Thyroid gland (tissue), 4 donors: Measurements from ENCODE around the gene PAAF1. TPM values are rescaled to one million over a fixed set of nuclear protein-coding genes. Genes with fewer than 3 reads are reported as not detected.

Experiments used
- DNase-seq, 2 donors: peaks; one replicate each; pipeline ENCODE4 v3.0.0-alpha.2; 2019
- H3K27ac ChIP-seq, 3 donors: fragments of 200-600 bp; sonication (generic); 1 replicate in 2 of 3; 2 replicates in 1 of 3; pipeline ENCODE4 v1.5.1; 2016 to 2019; ENCODE audit warnings: mild to moderate bottlenecking in 1 of 3, moderate library complexity in 1 of 3
- H3K27me3 ChIP-seq: fragments of 200-600 bp; sonication (generic); one replicate; pipeline ENCODE4 v1.5.1; 2019
- H3K36me3 ChIP-seq, 2 donors: fragments of 200-600 bp; sonication (generic); one replicate each; pipeline ENCODE4 v1.5.1; 2016 to 2019
- H3K4me1 ChIP-seq, 2 donors: fragments of 200-600 bp; sonication (generic); one replicate each; pipeline ENCODE4 v1.5.1; 2017 to 2019
- H3K4me3 ChIP-seq, 3 donors: fragments of 200-600 bp; sonication (generic); replicated peaks in 1 of 3; 1 replicate in 2 of 3; 2 replicates in 1 of 3; pipeline ENCODE4 v1.5.1; 2016; ENCODE audit warnings: mild to moderate bottlenecking in 1 of 3
- H3K9me3 ChIP-seq: fragments of 200-600 bp; sonication (generic); one replicate; pipeline ENCODE4 v1.5.1; 2017
- CTCF ChIP-seq, 6 experiments: fragments of 200-600 bp in 3 of 6; fragments of 450-650 bp in 3 of 6; sonication (generic) in 3 of 6; IDR thresholded peaks; one replicate each; pipeline ENCODE4 v1.5.1; 2016 to 2019; ENCODE audit warnings: antibody characterized with exemption in 6 of 6, mild to moderate bottlenecking in 2 of 6, inconsistent platforms in 1 of 6, moderate library complexity in 1 of 6
- POLR2A ChIP-seq, 2 donors: fragments of 450-650 bp; IDR thresholded peaks; one replicate each; pipeline ENCODE4 v1.6.1; 2017; ENCODE audit warnings: antibody characterized with exemption in 2 of 2, mild to moderate bottlenecking in 2 of 2, moderate library complexity in 1 of 2
- WGBS, 2 donors: methylation state at CpG; one replicate each; pipeline ENCODE4 v1.1.5; 2017; 5-methylcytosine and 5-hydroxymethylcytosine counted together
- intact Hi-C: fragments of 100-400 bp; cut with DNase I; formaldehyde crosslinking; loops from one replicate; pipeline ENCODE4 v1.15.1; 2023
- total RNA-seq, 4 donors: library from RNA; depleted of rRNA; stranded (reverse); fragments of >200 nt; gene quantifications; one replicate each; pipeline ENCODE4 v1.2.3, GENCODE V29; 2016

Gene PAAF1
- total RNA-seq, 4 donors from 2014 or later: 10.0 to 23.3 (median 15.9) TPM

GRCh38 chr11:73913472-73913871 is 36.7 kb downstream of the PAAF1 start:
- intact Hi-C loops: no loop called here
- H3K36me3 ChIP-seq: peaks cover under 1 to 35% of the 10 kb centered on the region in 2 donors
- no peak overlapping the region for H3K27ac ChIP-seq

GRCh38 chr11:73914284-73914683 is 37.5 kb downstream of the PAAF1 start:
- 92 to 94% methylated on average over 4 of the region's 4 CpGs for WGBS, 2 donors
- no peaks in the 10 kb centered on the region for H3K4me1 ChIP-seq

More at GRCh38 chr11:73913472-73913871, 36.7 kb downstream of the PAAF1 start:
- H3K27me3 ChIP-seq: no peaks in the 10 kb centered on the region
- TF ChIP-seq POLR2A (IDR thresholded peaks at IDR 0.05) (no peak), CTCF (IDR thresholded peaks at IDR 0.05) (no peak)
- no peaks in the 10 kb centered on the region for H3K4me1 ChIP-seq
- no peak for DNase-seq
- H3K9me3 ChIP-seq: no peaks in the 10 kb centered on the region
- no peak overlapping the region for H3K4me3 ChIP-seq

GRCh38 chr11:73916435-73916834 is 39.6 kb downstream of the PAAF1 start:
- Histone ChIP-seq H3K27me3 (no peaks in the 10 kb centered on the region), H3K27ac (no peak overlapping the region), H3K4me1 (no peaks in the 10 kb centered on the region), H3K4me3 (no peak overlapping the region), H3K9me3 (no peaks in the 10 kb centered on the region), H3K36me3 (peaks cover 10 to 51% of the 10 kb centered on the region in 2 donors)
- TF ChIP-seq POLR2A (IDR thresholded peaks at IDR 0.05) (no peak), CTCF (IDR thresholded peaks at IDR 0.05) (no peak)
- no peak for DNase-seq
- 86 to 91% methylated on average over 1 of the region's 1 CpG for WGBS, 2 donors
- intact Hi-C loops: no loop called here

More at GRCh38 chr11:73914284-73914683, 37.5 kb downstream of the PAAF1 start:
- Histone ChIP-seq H3K27me3 (no peaks in the 10 kb centered on the region), H3K9me3 (no peaks in the 10 kb centered on the region), H3K4me3 (no peak overlapping the region), H3K36me3 (peaks cover 9 to 41% of the 10 kb centered on the region in 2 donors), H3K27ac (no peak overlapping the region)
- no peak for DNase-seq
- TF ChIP-seq POLR2A (IDR thresholded peaks at IDR 0.05) (no peak), CTCF (IDR thresholded peaks at IDR 0.05) (no peak)
- intact Hi-C loops: no loop called here

- Histone ChIP-seq H3K36me3 (peaks cover 18 to 34% of the 10 kb centered on the region in 2 donors), H3K4me1 (no peaks in the 10 kb centered on the region), H3K4me3 (no peak overlapping the region), H3K9me3 (no peaks in the 10 kb centered on the region), H3K27me3 (no peaks in the 10 kb centered on the region), H3K27ac (no peak overlapping the region)
- 98% methylated on average over 4 of the region's 4 CpGs for WGBS, 2 donors
- TF ChIP-seq POLR2A (IDR thresholded peaks at IDR 0.05): no peak
- intact Hi-C loops: no loop called here
- DNase-seq: no peak
Observed at GRCh38 chr11:73921180-73921579, 44.4 kb downstream of the PAAF1 start.

GRCh38 chr11:73929388-73929787 is 52.6 kb downstream of the PAAF1 start:
- no peak for DNase-seq
- Histone ChIP-seq H3K9me3 (no peaks in the 10 kb centered on the region), H3K27me3 (no peaks in the 10 kb centered on the region), H3K4me1 (no peaks in the 10 kb centered on the region), H3K27ac (no peak overlapping the region), H3K4me3 (no peak overlapping the region), H3K36me3 (peaks cover 17 to 36% of the 10 kb centered on the region in 2 donors)
- intact Hi-C loops: no loop called here
- TF ChIP-seq POLR2A (IDR thresholded peaks at IDR 0.05): no peak
- no peak for TF ChIP-seq CTCF (IDR thresholded peaks at IDR 0.05)
- 97 to 99% methylated on average over 2 of the region's 2 CpGs for WGBS, 2 donors
